GM19467 (cell line): ENCODE data around the gene COPG2.

Experiments used
- ATAC-seq: cut with Tn5 transposase; IDR thresholded peaks from one replicate; pipeline ENCODE4 v1.9.1; 2021; ENCODE audit warnings: mild to moderate bottlenecking, moderate library complexity; ENCODE audit not compliant: unreplicated experiment

COPG2 gene

DNA sequence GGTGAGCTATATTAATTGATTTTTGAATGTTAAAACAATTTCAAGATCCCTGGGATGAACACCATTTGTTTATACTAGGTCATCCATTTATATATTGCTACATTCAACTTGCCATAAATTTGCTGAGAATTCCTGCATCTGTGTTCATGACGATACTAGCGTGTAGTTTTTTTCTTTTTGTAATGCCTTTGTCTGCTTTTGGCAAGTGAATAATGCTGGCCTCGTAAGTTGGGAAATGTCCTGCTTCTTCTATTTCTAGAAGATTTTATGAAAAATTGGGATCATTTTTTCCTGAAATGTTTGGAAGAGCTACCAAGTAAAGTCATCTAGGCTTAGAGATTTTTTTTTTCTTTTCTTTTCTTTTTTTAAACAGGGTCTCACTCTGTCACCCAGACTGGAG, 189.6 kb downstream of the COPG2 start:
- ATAC-seq = no peak

DNA sequence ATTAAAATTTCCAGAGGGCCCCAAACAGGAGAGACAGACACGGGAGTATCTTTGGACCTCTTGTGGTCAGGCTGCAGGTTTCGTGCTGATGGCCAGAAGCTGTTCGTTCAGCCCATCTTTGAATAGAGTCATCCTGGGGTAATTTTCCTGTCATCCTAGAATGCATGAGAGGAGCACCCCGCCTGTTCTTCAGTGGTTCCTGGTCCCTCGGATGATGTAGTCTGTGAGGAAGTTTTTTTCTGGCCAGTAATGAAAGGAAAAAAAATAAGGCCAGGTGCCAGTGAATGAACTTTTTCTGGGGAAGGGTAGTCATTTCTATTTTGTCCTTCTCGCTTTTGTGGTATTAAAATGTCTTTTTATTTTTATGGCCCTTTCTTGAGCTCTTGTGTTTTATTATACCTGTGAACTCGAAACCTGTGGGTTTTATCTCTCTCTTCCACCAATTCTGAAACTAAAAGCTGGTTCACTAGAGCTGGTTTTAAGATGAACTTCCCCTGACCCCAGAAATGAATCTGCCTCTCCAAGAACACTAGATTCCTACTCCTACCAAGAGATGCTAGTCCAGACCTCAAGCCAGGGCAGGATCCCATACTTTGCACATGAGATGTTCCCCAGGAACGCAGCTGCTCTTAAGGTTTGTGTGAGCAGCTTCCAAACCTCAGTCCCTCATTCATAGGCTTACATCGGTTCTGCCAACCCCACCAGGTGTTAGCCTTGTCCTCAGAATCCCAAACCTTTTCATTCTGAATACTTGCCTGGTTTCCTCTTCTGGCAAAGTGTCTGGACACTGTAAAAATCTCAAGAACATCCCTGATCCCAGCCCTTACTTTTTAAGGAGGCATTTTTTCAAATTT, 192.0 kb downstream of the COPG2 start:
- ATAC-seq = peak; percentile 88

- ATAC-seq = no peak
Observed at GRCh38 chr7:130475776-130476175, 192.8 kb downstream of the COPG2 start.

- no peak for ATAC-seq
Observed at GRCh38 chr7:130473876-130474275, 194.7 kb downstream of the COPG2 start.

- no peak for ATAC-seq
Observed at GRCh38 chr7:130473289-130473688, 195.3 kb downstream of the COPG2 start.

DNA sequence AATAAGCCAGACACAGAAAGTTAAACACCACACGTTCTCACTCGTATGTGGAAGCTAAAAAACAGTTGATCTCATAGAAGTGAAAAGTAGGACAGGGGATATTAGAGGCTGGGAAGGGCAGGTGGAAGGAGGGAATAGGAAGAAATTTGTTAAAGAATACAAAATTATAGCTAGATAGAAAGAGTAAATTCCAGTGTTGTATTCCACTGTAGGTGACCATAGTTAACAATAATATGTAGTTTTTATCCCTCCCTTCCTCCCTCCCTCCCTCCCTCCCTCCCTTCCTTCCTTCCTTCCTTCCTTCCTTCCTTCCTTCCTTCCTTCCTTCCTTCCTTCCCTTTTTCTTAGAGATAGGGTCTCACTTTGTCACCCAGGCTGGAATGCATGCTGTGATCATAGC, 196.6 kb downstream of the COPG2 start:
- no peak for ATAC-seq

- ATAC-seq = no peak
Observed at GRCh38 chr7:130468612-130469011, 199.9 kb downstream of the COPG2 start.

GRCh38 chr7:130463553-130464434, 204.8 kb downstream of the COPG2 start:
- ATAC-seq = no peak

- ATAC-seq = no peak
Observed at GRCh38 chr7:130461272-130461671, 207.3 kb downstream of the COPG2 start.

DNA sequence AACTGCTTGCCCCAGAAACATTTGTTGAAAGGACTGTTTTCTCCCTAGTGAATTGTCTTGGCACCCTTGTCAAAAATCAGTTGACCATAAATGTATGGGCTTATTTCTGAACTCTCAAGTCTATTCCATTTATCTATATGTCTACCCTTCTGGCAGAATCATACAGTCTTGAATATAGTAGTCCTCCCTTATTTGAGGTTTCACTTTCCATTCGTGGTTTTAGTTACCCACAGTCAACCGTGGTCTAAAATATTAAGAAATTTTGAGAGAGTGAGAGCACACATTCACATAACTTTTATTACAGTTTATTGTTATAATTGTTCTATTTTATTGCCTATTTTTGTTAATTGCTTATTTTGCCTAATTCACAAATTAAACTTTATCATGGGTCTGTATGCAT, 210.3 kb downstream of the COPG2 start:
- ATAC-seq = no peak
